Epithelial cell of esophagus (primary cell): Measurements from ENCODE around the gene F12.
A peak's percentile ranks its signal among the peaks of the same experiment; 100 is the strongest.

Source experiments
- DNase-seq: peaks from one replicate; pipeline ENCODE4 v3.0.0; 2010; ENCODE audit warnings: low read depth
- H3K4me3 ChIP-seq: 2 replicates; pipeline ENCODE4 v1.5.1; 2011; ENCODE audit warnings: mild to moderate bottlenecking, low read length, control low read depth
- CTCF ChIP-seq: IDR thresholded peaks from 2 replicates; pipeline ENCODE4 v1.5.1; 2011; ENCODE audit warnings: low read depth, mild to moderate bottlenecking, low read length, control low read depth, inconsistent platforms; ENCODE audit not compliant: insufficient read depth; ENCODE audit errors: missing control alignments

F12 gene

GRCh38 chr5:177409043-177409801 lies at the start of gene F12:
F12 (minus strand) TSS chr5:177409564; CDS start chr5:177409527, 37 bp downstream.
- TF ChIP-seq CTCF = no peak
- H3K4me3 ChIP-seq = no peak within 1 kb of the TSS
- DNase-seq = no peak

- H3K4me3 ChIP-seq = no peak overlapping the region
- no peak for TF ChIP-seq CTCF
- DNase-seq = no peak
These were observed 49.6 kb upstream of the F12 start for GRCh38 chr5:177458912-177459350.

GRCh38 chr5:177457852-177458681 lies 48.7 kb upstream of the F12 start:
- TF ChIP-seq CTCF = no peak
- no peak overlapping the region for H3K4me3 ChIP-seq
- no peak for DNase-seq

- TF ChIP-seq CTCF = peak; percentile 60
- peak; percentile 96 for DNase-seq
These were observed 47.9 kb upstream of the F12 start for GRCh38 chr5:177456976-177457851.

GRCh38 chr5:177456591-177456964 lies 47.2 kb upstream of the F12 start:
- H3K4me3 ChIP-seq = no peak overlapping the region
- DNase-seq = no peak
- no peak for TF ChIP-seq CTCF

More at GRCh38 chr5:177456976-177457851, 47.9 kb upstream of the F12 start:
- no peak overlapping the region for H3K4me3 ChIP-seq
